RWPE1 (cell line): Measurements from ENCODE around the gene GABRB1.

Experiments
- CTCF ChIA-PET: fragments of 350-600 bp; sonication (Branson Sonifier 250); formaldehyde crosslinking; extraction: SDS; loops from one replicate; lab custom pipeline; 2021; lab: Yijun Ruan, JAX
- POLR2A ChIA-PET: fragments of 400-600 bp; formaldehyde crosslinking; extraction: SDS; loops from one replicate; lab custom pipeline; 2020; ENCODE audit warnings: antibody characterized with exemption; ENCODE audit not compliant: low non-redundant PET; lab: Yijun Ruan, JAX
- DNase-seq: peaks from one replicate; pipeline ENCODE4 v3.0.0; 2012; ENCODE audit warnings: low spot score
- H3K27ac ChIP-seq: fragments of 450-650 bp; 2 replicates; pipeline ENCODE4 v1.5.1; 2017
- CTCF ChIP-seq: fragments of 450-650 bp; conservative IDR thresholded peaks from 2 replicates; pipeline ENCODE4 v1.5.1; 2017; ENCODE audit warnings: low read depth, mild to moderate bottlenecking

The GABRB1 gene

GRCh38 chr4:47383829-47384427, 352.6 kb downstream of the GABRB1 start:
- CTCF ChIA-PET = interaction anchor here (0.6 to 1.6 kb wide), 3 partner anchors 539 to 632 kb away, joined by 3 to 7 read pairs (median 3); no protein-coding TSS in a partner anchor
- peak; percentile 18 for DNase-seq
- no peak overlapping the region for H3K27ac ChIP-seq
- POLR2A ChIA-PET = no interaction called here
- peak; percentile 60 for TF ChIP-seq CTCF

- no peak overlapping the region for H3K27ac ChIP-seq
These were observed 354.8 kb downstream of the GABRB1 start for GRCh38 chr4:47386146-47386545.

DNA sequence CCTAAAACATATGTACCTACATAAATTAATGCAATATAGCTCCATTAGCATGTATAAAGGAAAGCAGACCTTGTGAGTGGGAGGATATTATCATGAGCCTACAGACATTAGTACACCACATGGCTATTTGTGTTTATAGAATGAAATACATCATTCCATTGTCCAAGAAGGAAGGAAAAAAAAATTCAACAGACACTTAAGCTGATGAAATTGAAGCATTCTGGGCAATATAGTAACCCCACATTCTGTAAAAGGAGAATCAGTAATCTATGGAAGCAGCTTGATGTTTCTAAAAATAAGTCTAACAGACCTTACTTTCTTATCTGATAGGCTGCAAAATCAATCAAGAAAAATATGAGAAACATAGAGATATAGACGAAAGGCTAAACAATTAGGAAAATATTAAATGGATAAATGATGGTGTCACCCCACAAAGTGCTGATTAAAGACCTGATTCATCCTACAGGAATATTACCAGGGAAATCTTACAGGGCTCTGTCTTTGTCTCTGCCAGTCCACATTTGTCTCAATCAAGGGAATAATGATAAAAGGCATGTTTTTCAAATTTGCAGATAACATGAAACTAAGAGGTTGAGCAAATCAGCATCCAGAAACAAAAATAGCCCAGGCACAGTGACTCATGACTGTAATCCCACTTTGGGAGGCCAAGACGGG, 355.3 kb downstream of the GABRB1 start:
- POLR2A ChIA-PET = no interaction called here
- no peak for TF ChIP-seq CTCF
- CTCF ChIA-PET = interaction anchor here (0.6 to 0.7 kb wide), 2 partner anchors 111 to 156 kb away, joined by 4 to 5 read pairs; no protein-coding TSS in a partner anchor
- no peak for DNase-seq
- no peak overlapping the region for H3K27ac ChIP-seq

More at GRCh38 chr4:47386146-47386545, 354.8 kb downstream of the GABRB1 start:
- CTCF ChIA-PET = interaction anchor here (0.6 to 0.7 kb wide), 2 partner anchors 112 to 156 kb away, joined by 4 to 5 read pairs; no protein-coding TSS in a partner anchor
- POLR2A ChIA-PET = no interaction called here
- no peak for TF ChIP-seq CTCF
- DNase-seq = no peak

DNA sequence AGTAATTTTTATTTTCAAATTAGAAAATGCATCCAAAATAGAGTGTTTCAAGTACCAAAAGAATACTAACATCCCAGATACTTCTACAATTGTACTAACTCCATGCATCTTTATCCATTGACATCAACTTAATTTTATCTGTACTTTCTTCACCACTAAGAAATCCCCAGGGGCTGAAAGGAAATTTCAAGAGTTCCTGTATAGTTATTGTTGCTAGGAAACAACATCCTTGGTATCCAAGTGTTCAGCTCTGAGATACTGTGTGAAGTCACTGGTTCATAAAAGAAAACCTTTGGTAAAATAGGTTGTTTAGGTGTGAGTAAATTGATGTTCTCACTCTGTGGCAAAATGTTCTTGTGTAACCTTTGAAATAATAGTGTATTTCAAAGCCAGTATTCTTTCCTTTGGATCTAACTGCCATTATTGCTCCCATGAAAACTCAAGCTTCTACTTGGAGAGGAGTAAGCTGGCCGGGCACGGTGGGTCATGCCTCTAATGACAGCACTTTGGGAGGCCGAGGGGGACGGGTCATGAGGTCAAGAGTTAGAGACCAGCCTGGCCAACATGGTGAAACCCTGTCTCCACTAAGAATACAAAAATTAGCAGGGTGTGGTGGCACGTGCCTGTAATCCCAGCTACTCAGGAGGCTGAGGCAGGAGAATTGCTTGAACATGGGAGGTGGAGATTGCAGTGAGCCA, 359.2 kb downstream of the GABRB1 start:
- CTCF ChIA-PET = interaction anchor here (0.5 to 0.7 kb wide), 3 partner anchors 15 to 186 kb away, joined by 3 to 5 read pairs (median 5); no protein-coding TSS in a partner anchor
- POLR2A ChIA-PET = no interaction called here
- H3K27ac ChIP-seq = no peak overlapping the region
- TF ChIP-seq CTCF = no peak
- no peak for DNase-seq

DNA sequence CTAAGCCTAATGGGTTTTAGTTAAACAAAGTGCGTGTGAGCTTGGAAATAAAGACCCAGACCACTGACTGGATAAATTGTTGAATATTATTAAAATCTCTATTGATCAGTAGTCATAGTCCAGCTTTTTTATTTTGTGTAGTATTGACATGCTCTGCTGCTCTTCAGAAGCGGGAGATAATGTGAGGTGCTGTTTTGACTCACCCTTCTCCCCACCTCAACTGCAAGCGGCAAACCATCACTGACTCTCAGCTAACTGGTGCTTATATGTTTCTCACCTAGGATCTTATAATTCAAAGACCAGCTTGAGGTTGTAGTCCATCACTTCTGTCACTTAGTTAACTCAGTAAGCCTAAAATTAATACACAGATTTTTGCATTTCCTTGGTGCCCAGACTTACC, 359.9 kb downstream of the GABRB1 start:
- POLR2A ChIA-PET = no interaction called here
- CTCF ChIA-PET = interaction anchor here (0.6 to 0.7 kb wide), 2 partner anchors 14 to 185 kb away, joined by 3 to 5 read pairs; no protein-coding TSS in a partner anchor
- no peak for DNase-seq
- no peak for TF ChIP-seq CTCF
- H3K27ac ChIP-seq = no peak overlapping the region

DNA sequence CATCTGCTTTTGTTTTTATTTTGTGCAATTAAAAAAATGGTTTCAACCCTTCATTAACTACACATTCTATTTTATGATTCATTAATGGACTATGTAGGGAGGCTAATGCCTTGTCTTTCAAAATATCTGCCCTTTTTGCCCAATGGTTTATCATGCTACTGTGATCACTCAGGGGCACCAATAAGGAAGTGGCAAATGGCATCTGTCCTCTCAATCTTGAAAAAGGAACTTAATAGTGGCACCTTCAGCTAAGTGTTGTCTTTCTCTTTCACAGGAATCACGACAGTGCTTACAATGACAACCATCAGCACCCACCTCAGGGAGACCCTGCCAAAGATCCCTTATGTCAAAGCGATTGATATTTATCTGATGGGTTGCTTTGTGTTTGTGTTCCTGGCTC, 375.0 kb downstream of the GABRB1 start:
- TF ChIP-seq CTCF = no peak
- H3K27ac ChIP-seq = no peak overlapping the region
- no peak for DNase-seq
- ChIA-PET CTCF (no interaction called here), POLR2A (no interaction called here)
